Astrocyte (in vitro differentiated cells and primary cell): ENCODE measurements around the gene MEIOSIN. TPM values are rescaled to one million over a fixed set of nuclear protein-coding genes. Genes with fewer than 3 reads are reported as not detected.

ENCODE experiments used
- DNase-seq: peaks from one replicate; pipeline ENCODE4 v3.0.0-alpha.2; 2010; ENCODE audit warnings: low read depth
- FAIRE-seq: peaks from 2 replicates; lab custom pipeline; 2011; peaks lifted over from hg19 to GRCh38; lab: Jason Lieb, UNC
- H2AFZ ChIP-seq: 2 replicates; pipeline ENCODE4 v1.6.0; 2012; ENCODE audit warnings: low read depth, low read length, inconsistent platforms
- H3K27ac ChIP-seq: 2 replicates; pipeline ENCODE4 v1.5.1; 2011; ENCODE audit warnings: low read depth, low read length, inconsistent platforms
- H3K27me3 ChIP-seq: 2 replicates; pipeline ENCODE4 v1.6.0; 2011; ENCODE audit warnings: low read length, inconsistent platforms; ENCODE audit not compliant: insufficient read depth
- H3K36me3 ChIP-seq: 2 replicates; pipeline ENCODE4 v1.5.1; 2011; ENCODE audit warnings: low read length, inconsistent platforms; ENCODE audit not compliant: insufficient read depth
- H3K4me1 ChIP-seq: 2 replicates; pipeline ENCODE4 v1.5.1; 2011; ENCODE audit warnings: low read length, inconsistent platforms; ENCODE audit not compliant: insufficient read depth
- H3K4me2 ChIP-seq: 2 replicates; pipeline ENCODE4 v1.6.0; 2012; ENCODE audit warnings: low read length, inconsistent platforms
- H3K4me3 ChIP-seq: 2 replicates; pipeline ENCODE4 v1.5.1; 2011; ENCODE audit warnings: low read depth, mild to moderate bottlenecking, low read length, inconsistent platforms; ENCODE audit not compliant: insufficient read depth
- H3K79me2 ChIP-seq: 2 replicates; pipeline ENCODE4 v1.6.0; 2012; ENCODE audit warnings: mild to moderate bottlenecking, low read length, inconsistent platforms; ENCODE audit not compliant: insufficient read depth
- H3K9ac ChIP-seq: 2 replicates; pipeline ENCODE4 v1.6.0; 2012; ENCODE audit warnings: mild to moderate bottlenecking, low read length, inconsistent platforms
- H3K9me3 ChIP-seq: 2 replicates; pipeline ENCODE4 v1.5.1; 2012; ENCODE audit warnings: low read depth, mild to moderate bottlenecking, low read length, inconsistent platforms; ENCODE audit not compliant: insufficient read depth
- H4K20me1 ChIP-seq: 2 replicates; pipeline ENCODE4 v1.6.0; 2012; ENCODE audit warnings: low read length, inconsistent platforms; ENCODE audit not compliant: insufficient read depth
- H3K27ac Mint-ChIP-seq: one replicate; pipeline ENCODE4 v1.8.0; 2021; ENCODE audit warnings: mild to moderate bottlenecking, mixed read lengths; ENCODE audit not compliant: unreplicated experiment
- H3K27me3 Mint-ChIP-seq: one replicate; pipeline ENCODE4 v1.8.0; 2021; ENCODE audit warnings: low read depth, mixed read lengths; ENCODE audit not compliant: unreplicated experiment
- H3K36me3 Mint-ChIP-seq: one replicate; pipeline ENCODE4 v1.8.0; 2021; ENCODE audit warnings: low read depth, mixed read lengths; ENCODE audit not compliant: unreplicated experiment
- H3K4me1 Mint-ChIP-seq: one replicate; pipeline ENCODE4 v1.8.0; 2021; ENCODE audit warnings: low read depth, mixed read lengths; ENCODE audit not compliant: unreplicated experiment
- H3K4me3 Mint-ChIP-seq: one replicate; pipeline ENCODE4 v1.8.0; 2021; ENCODE audit warnings: mild to moderate bottlenecking, moderate library complexity, mixed read lengths; ENCODE audit not compliant: unreplicated experiment
- H3K9me3 Mint-ChIP-seq: one replicate; pipeline ENCODE4 v1.8.0; 2021; ENCODE audit warnings: mild to moderate bottlenecking, mixed read lengths; ENCODE audit not compliant: unreplicated experiment
- EZH2 ChIP-seq: IDR thresholded peaks from 2 replicates; pipeline ENCODE4 v1.6.1; 2012; ENCODE audit warnings: mild to moderate bottlenecking, low read length, inconsistent platforms; ENCODE audit not compliant: insufficient read depth
- total RNA-seq: library from RNA; stranded (reverse); gene quantifications from 2 replicates; pipeline ENCODE4 v1.2.1, GENCODE V29; 2021
- TF ChIP-seq, protein P1 (sequence below): IDR thresholded peaks from 2 replicates; pipeline ENCODE4 v1.5.1; 2011; ENCODE audit warnings: low read depth, mild to moderate bottlenecking, inconsistent platforms, low read length, moderate library complexity; ENCODE audit not compliant: insufficient read depth

MEIOSIN gene
- total RNA-seq, 1 donor from 2014 or later, result not detected

DNA sequence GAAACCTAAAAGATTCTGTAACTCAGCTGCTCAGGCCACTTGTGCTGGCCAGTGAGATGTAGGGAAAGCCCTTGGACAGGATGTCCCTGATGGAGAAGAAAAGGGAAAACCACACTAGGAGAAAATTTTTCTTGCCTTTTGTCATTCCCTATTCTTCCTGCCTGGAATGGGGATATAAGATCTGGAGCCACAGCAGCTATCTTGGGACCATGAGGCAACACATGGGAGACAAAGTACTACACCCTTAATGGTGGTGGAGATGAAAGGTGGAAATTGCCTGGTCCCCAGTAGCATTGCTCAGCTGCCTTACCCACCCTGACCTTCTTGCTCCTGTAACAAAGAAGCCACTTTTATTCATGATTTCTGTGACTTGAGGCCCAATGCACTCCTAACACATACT is 72.5 kb downstream of the MEIOSIN start:
- H3K36me3 Mint-ChIP-seq, result no peaks in the 10 kb centered on the region
- peaks cover 2% of the 10 kb centered on the region for H3K9me3 Mint-ChIP-seq
- Histone ChIP-seq H3K9ac (no peak overlapping the region), H3K4me2 (no peak overlapping the region), H3K4me3 (no peak overlapping the region), H3K27ac (no peak overlapping the region), H3K27me3 (no peaks in the 10 kb centered on the region), H3K36me3 (no peaks in the 10 kb centered on the region), H2AFZ (no peak overlapping the region), H3K9me3 (no peaks in the 10 kb centered on the region), H4K20me1 (no peaks in the 10 kb centered on the region), H3K4me1 (peaks cover 5% of the 10 kb centered on the region), H3K79me2 (no peaks in the 10 kb centered on the region)
- TF ChIP-seq, protein P1, sequence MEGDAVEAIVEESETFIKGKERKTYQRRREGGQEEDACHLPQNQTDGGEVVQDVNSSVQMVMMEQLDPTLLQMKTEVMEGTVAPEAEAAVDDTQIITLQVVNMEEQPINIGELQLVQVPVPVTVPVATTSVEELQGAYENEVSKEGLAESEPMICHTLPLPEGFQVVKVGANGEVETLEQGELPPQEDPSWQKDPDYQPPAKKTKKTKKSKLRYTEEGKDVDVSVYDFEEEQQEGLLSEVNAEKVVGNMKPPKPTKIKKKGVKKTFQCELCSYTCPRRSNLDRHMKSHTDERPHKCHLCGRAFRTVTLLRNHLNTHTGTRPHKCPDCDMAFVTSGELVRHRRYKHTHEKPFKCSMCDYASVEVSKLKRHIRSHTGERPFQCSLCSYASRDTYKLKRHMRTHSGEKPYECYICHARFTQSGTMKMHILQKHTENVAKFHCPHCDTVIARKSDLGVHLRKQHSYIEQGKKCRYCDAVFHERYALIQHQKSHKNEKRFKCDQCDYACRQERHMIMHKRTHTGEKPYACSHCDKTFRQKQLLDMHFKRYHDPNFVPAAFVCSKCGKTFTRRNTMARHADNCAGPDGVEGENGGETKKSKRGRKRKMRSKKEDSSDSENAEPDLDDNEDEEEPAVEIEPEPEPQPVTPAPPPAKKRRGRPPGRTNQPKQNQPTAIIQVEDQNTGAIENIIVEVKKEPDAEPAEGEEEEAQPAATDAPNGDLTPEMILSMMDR, result no peak
- no peak for TF ChIP-seq EZH2
- FAIRE-seq, result no peak
- H3K27me3 Mint-ChIP-seq, result no peaks in the 10 kb centered on the region
- H3K4me1 Mint-ChIP-seq, result peaks cover 9% of the 10 kb centered on the region
- H3K27ac Mint-ChIP-seq, result no peak overlapping the region
- H3K4me3 Mint-ChIP-seq, result no peak overlapping the region
- no peak for DNase-seq

DNA sequence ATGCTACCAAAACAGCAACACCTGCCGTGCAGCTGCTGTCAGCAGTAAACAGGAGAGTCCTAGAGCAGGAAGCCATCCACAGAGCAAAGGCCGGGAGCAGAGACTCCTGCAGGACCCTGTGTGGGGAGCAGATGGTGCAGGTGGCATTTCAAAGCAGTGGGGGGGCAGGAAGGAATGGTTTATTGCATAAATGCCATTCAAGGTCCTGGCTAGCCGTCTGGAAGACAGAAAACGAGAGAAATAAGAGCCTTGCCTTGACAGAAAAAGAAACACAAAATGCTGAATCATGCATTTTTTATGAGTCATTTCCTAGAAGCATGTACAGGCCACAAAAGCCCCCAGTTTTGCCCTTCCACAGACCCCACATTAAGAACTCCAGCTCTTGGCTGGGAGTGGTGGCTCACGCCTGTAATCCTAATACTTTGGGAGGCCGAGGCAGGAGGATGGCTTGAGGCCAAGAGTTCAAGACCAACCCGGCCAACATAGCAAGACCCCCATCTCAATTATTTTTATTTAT is 76.5 kb downstream of the MEIOSIN start:
- FAIRE-seq (no peak), DNase-seq (peak; percentile 73)
- Mint-ChIP-seq H3K36me3 (peaks cover 2% of the 10 kb centered on the region), H3K27ac (peak overlapping the region; percentile 94), H3K9me3 (peaks cover 2% of the 10 kb centered on the region), H3K4me3 (no peak overlapping the region), H3K27me3 (no peaks in the 10 kb centered on the region), H3K4me1 (peaks cover 9% of the 10 kb centered on the region)
- no peak for TF ChIP-seq EZH2
- TF ChIP-seq, protein P1, result no peak
- H2AFZ ChIP-seq, result no peak overlapping the region
- H3K27ac ChIP-seq, result peak overlapping the region; percentile 15
- no peaks in the 10 kb centered on the region for H3K9me3 ChIP-seq
- no peak overlapping the region for H3K4me3 ChIP-seq
- H3K79me2 ChIP-seq, result no peaks in the 10 kb centered on the region
- no peaks in the 10 kb centered on the region for H4K20me1 ChIP-seq
- H3K27me3 ChIP-seq, result no peaks in the 10 kb centered on the region
- H3K4me2 ChIP-seq, result peak overlapping the region; percentile 67
- no peaks in the 10 kb centered on the region for H3K36me3 ChIP-seq
- peaks cover 8% of the 10 kb centered on the region for H3K4me1 ChIP-seq
- H3K9ac ChIP-seq, result peak overlapping the region; percentile 4

DNA sequence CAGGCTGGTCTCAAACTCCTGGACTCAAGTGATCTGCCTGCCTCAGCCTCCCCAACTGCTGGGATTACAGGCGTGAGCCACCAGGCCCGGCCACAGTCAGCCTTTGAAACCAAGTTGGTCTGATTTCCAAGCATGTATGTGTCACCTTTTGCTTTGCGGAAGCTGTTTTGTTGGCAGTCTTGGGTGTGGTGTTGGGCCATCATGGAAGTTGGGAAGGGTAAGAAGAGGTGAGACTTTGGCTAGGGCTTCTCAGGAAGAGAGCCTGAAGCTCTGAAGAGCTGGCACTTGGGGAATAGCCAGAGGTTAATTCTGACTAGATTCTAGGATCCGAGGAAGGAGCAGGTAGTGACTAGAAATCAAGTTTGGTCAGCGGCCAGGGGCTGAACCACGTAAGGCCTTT is 79.1 kb downstream of the MEIOSIN start:
- no peak for TF ChIP-seq EZH2
- TF ChIP-seq, protein P1, result no peak
- Histone ChIP-seq H3K79me2 (no peaks in the 10 kb centered on the region), H3K9ac (no peak overlapping the region), H3K27ac (no peak overlapping the region), H3K9me3 (no peaks in the 10 kb centered on the region), H3K4me2 (no peak overlapping the region), H3K36me3 (no peaks in the 10 kb centered on the region), H3K27me3 (no peaks in the 10 kb centered on the region), H2AFZ (no peak overlapping the region), H3K4me1 (peaks cover 13% of the 10 kb centered on the region), H3K4me3 (no peak overlapping the region), H4K20me1 (peaks cover 3% of the 10 kb centered on the region)
- DNase-seq, result no peak
- no peak overlapping the region for H3K27ac Mint-ChIP-seq
- peaks cover 2% of the 10 kb centered on the region for H3K36me3 Mint-ChIP-seq
- no peak for FAIRE-seq
- H3K9me3 Mint-ChIP-seq, result no peaks in the 10 kb centered on the region
- no peaks in the 10 kb centered on the region for H3K27me3 Mint-ChIP-seq
- H3K4me1 Mint-ChIP-seq, result peaks cover 11% of the 10 kb centered on the region
- H3K4me3 Mint-ChIP-seq, result peak overlapping the region; percentile 40

Other genes with a start within 250 kb of the MEIOSIN start
- gene RTN2, start 236.4 kb upstream of the MEIOSIN start, total RNA-seq, result 29.1 and 35.3 TPM in 2 replicates
- 0.67 and 1.3 TPM in 2 replicates for gene PPM1N, start 235.0 kb upstream of the MEIOSIN start, total RNA-seq
- 205 and 222 TPM in 2 replicates for gene VASP, start 226.0 kb upstream of the MEIOSIN start, total RNA-seq
- 12.4 and 12.8 TPM in 2 replicates for gene OPA3, start 148.6 kb upstream of the MEIOSIN start, total RNA-seq
- gene GPR4, start 131.2 kb upstream of the MEIOSIN start, total RNA-seq, result 0.14 and 0.30 TPM in 2 replicates
- 24.6 and 27.8 TPM in 2 replicates for gene EML2, start 94.0 kb upstream of the MEIOSIN start, total RNA-seq
- 4.4 and 4.6 TPM in 2 replicates for gene GIPR, start 65.2 kb upstream of the MEIOSIN start, total RNA-seq
- 416 and 459 TPM in 2 replicates for gene SNRPD2, start 41.5 kb upstream of the MEIOSIN start, total RNA-seq
- 21.8 and 23.4 TPM in 2 replicates for gene QPCTL, start 40.8 kb upstream of the MEIOSIN start, total RNA-seq
- gene FBXO46, start 2.5 kb upstream of the MEIOSIN start, total RNA-seq, result 19.6 and 21.1 TPM in 2 replicates
- gene SIX5, start 35.8 kb downstream of the MEIOSIN start, total RNA-seq, result 23.5 and 24.8 TPM in 2 replicates
- 55.9 and 75.2 TPM in 2 replicates for gene DMPK, start 49.1 kb downstream of the MEIOSIN start, total RNA-seq
- gene DMWD, start 59.4 kb downstream of the MEIOSIN start, total RNA-seq, result 61.9 and 69.0 TPM in 2 replicates
- gene RSPH6A, start 81.9 kb downstream of the MEIOSIN start, total RNA-seq, result 0.12 and 0.23 TPM in 2 replicates
- gene SYMPK, start 129.7 kb downstream of the MEIOSIN start, total RNA-seq, result 70.0 and 73.5 TPM in 2 replicates
- gene FOXA3, start 130.9 kb downstream of the MEIOSIN start, total RNA-seq, result 0.58 and 0.59 TPM in 2 replicates
- gene IRF2BP1, start 152.7 kb downstream of the MEIOSIN start, total RNA-seq, result 18.8 and 22.9 TPM in 2 replicates
- gene MYPOP, start 169.2 kb downstream of the MEIOSIN start, total RNA-seq, result 11.0 and 11.7 TPM in 2 replicates
- not detected in 2 replicates for gene NANOS2, start 181.3 kb downstream of the MEIOSIN start, total RNA-seq
- gene NOVA2, start 240.4 kb downstream of the MEIOSIN start, total RNA-seq, result 10.7 and 11.1 TPM in 2 replicates